Posterior vena cava (tissue), 2 donors: ENCODE data around the gene DLGAP4. TPM values are rescaled to one million over a fixed set of nuclear protein-coding genes. Genes with fewer than 3 reads are reported as not detected.

ENCODE experiments used
- DNase-seq: peaks from one replicate; pipeline ENCODE4 v3.0.0-alpha.2; 2020; ENCODE audit warnings: low spot score
- intact Hi-C, 2 donors: fragments of 100-400 bp; cut with DNase I; formaldehyde crosslinking; loops; one replicate each; pipeline versions ENCODE4 v1.14.1 to v1.14.2; 2022 to 2023
- total RNA-seq, 2 donors: library from RNA; stranded (reverse); fragmentation: NEBNext Ultra II Directional; extraction: Animal tissue kit (Norgen Biotek cat#: 25700); gene quantifications; one replicate each; pipeline ENCODE4 v1.2.1, GENCODE V29; 2021
- donor health status: DM: yes; HTN: yes; CAD: no.
- donor health status: DM: yes; HTN: yes; CAD: no.

The DLGAP4 gene
- total RNA-seq, 2 donors from 2014 or later: 116 to 141 TPM

DNA sequence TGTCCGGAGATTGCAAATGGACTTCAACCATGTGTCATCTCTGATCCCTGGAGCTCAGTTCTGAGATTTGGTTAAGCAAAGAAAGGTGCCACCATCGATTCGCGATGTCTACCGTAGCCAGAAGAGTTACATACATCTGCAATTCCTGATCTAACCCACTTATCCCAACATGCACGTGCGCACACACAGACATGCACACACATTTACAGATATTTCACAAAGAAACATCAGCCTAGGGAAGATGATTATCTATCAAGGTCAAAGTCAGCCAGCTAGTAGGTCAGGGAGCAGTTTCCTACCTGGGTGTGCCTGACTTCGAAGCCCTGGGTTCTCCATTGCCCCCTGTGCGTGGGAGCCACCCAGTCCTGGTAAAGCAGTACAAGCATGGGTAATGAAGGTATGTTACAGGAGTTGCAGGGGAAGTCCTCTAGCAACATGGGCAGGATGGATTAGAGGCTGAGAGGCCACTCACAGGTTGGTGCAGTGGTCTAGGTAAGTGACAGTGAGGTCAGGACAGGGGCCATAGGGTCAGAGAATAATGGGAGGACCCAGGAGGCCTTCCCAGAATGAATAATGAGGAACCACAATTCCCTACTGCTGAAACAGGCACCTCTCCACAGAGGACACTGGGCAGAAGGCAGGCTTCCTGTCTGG, 150.0 kb downstream of the DLGAP4 start:
- no peak for DNase-seq
- intact Hi-C loops: no loop called here

DNA sequence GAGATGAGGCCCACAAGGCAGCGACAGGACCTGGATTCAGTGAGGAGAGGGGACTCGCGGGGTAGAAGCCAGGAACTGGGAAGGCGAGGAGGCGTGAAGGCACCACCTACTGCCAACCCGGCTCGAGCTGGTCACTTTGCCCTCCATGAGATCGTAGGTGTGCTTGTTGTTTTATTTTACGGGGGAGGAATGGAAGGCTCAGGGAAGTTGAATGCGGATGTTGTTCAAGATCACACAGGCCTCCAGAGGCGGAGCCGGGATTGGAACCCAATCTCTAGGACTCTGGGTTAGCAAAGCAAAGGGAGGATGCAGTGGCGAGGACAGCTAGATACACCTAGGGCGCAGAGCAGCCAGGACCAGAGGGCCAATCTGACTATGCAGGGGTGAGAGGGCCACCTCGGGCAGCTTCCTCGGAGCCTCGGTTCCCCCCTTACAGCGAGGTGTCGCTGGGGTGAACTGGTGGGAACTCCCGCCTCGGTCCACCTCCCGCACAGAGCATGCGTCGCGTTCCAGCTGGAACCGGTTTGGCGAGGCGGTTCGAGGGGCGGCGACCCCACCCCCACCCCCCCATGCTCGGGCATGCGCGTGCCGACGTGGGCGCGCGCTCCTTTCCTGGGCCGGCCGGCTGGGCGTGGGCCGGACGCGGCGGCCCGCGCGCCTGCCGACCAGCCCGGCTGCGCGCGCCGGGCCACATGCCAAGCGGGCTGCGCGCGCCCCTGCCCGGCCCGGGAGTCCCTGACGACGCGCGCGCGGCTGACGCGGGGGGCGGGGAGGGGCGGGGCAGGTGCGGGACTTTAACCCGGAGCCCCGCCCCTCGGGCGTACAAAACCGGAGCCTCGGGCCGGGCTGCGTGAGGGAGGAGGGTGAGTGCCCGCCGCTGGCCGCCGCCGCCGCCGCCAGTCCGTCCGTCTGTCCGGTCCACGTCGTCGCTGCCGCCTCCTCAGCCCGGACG, 154.8 kb downstream of the DLGAP4 start:
- peak; percentile 98 for DNase-seq
- intact Hi-C loops: no loop called here

DNA sequence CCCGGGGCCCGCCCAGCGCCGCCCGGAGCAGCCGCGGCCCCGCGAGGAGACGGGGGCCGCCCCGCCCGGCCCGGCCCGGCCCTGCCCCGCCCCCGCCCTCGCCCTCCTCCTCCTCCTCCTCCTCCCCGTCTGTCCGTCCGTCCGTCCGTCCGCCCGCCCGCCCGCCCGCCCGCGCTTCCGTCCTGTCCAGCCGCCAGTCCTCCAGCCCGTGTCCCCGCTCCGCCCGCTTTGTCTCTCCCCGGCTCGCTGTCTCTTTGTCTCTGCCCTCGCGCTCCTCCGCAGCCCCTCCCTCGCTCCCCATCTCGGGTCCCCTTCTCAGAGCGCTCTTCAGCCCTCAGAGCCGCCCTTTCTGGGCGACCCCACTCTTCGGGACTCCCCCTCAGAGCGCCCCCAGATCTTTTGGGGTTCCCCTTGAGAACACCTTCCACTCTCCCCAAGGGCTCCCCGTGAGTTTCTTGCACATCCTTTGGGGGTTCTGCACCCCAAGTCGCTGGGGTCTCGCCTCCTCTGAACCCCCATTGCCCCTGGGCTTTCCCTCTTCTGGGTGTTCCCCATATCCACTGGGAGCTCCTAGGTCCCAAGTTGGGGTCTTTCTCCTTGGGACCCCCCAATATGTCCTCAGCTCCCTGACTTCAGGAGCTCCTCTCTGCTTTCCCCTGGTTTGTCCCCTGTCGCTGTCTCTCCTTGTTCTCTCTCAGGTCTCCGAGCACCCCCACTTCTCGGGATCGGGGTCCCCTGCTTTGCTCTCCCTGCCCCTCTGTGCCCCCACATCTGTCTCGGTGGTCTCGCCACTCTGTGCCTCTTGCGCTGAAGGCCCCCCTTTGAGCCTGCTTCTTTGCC, 155.7 kb downstream of the DLGAP4 start:
- DNase-seq: peak; percentile 92
- intact Hi-C loops: loop anchor here in 1 of 2 donors (1.0 kb wide), 1 partner anchor 77 kb away; no protein-coding TSS in a partner anchor

DNA sequence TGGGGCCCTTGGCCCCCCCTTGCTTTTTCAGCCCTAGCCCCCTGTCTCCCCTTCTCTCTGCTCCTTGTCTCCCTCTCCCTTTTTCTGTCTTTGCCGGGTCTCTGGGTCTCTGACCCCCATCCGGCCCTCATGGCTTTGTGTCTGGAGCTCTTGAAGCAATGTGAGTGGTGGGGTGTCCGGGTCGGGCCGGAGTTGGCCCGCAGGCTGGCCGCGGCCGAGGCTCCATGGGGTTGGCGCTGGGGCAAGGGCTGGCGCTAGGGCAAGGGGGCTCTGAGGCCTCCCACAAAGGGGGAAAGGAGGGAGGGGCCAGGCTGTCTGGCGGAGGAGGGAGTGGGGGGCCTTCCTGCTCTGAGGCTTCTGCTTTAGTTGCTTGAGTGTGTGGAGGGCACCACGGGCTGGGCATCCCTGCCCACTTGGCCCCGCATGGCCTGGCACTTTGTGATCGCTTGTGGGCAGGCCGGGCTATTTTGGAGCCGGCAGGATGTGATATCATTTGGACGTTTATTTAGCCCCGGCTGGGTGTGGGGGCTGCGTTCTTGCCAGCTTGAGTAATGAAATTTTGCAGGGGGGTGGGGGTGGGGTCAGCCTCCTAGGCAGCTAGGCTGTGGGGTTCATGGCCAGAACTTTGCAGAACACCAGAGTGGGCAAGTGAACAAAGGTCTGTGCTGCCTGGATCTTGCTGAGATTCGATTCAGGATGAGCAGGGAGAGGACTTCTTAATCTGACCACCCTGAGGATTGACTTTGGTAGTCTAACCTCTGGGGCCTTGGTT, 156.5 kb downstream of the DLGAP4 start:
- intact Hi-C loops: loop anchor here in 1 of 2 donors (1.0 kb wide), 1 partner anchor 77 kb away; no protein-coding TSS in a partner anchor
- peak; percentile 89 for DNase-seq

DNA sequence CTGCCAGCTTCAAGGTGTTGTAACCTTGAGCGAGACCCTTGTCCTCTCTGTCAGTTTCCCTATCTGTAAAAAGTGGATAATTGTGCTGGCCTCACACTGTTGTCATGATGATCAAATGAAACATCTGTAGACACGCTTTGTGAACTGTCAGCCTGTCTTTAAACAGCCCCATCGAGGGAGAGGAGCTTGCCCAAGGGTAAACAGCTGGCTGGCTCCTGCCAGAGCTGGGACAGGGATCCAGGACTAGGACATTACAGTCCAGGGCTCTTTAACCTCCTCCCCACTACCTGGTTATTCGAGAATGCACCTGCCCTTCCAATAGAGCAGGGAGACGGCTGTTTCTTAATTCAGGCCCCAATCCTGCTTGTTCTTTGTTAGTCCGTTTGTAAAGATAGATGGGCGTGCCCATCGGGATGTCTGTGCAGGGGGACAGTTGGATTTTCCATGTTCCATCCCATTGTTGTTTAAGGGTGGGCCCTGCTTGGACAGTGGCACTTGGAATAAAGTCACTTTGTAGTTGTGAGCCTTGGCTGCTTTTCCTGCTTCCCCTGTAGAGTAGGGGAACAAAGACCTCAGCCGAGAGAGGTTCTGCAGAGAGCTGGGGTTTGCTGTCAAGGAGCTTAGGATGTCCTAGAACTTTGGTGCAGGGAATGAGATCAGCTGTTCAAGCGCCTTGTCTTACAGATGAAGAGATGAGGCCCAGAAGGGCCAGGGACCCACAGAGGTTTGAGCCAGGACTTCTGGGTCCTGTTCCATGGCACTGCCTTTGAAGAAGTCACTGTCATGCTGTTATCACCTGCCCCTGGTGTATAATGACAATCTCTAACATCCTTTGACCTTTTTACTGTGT, 157.3 kb downstream of the DLGAP4 start:
- intact Hi-C loops: no loop called here
- DNase-seq: no peak

DNA sequence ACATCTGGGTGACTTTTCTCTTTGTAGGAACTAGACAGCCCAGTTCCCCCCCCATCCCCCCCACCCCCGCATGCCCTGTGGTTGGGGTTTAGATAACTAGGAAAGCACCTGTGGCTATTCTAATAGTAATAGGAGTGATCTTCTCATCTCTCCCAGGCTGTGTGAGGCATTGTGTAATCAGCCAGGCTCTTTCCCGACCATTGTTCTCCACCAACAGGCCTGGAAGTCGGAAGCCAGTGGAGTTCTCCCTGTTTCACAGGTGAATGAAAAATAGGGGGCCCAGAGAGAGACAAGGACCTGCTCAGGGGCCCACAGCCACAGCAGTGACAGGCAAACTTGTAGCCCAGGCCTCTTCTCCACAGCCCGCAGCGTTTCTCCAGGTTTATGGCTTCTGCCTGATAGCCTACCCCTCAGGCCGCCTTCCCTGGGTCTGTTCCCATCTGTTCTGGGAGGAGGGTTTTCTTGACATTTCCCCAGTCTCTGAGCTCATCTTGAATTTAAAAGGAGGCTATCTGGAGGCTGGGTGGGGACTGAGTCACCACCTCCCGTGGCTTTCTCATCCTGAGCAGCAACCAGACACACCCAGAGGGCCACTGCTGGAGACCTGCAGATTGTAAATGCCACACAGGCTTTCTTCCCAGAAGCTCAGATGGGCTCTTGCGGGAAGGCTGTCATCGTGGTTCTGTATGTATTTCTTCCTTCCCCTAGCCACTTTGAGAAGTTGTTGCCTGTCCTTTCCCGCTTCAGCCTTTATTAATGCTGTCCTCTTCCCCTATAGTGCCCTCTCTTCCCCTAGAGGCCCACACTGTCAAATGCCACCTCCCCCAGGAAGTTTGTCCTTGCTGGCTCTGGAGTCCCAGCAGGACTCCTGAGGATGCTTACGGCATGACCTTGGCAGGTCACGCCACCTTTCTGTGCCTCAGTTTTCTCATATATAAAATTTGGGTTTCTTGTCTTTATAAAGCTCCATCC, 159.3 kb downstream of the DLGAP4 start:
- DNase-seq: peak; percentile 91
- intact Hi-C loops: loop anchor here in 1 of 2 donors (5.0 kb wide), 1 partner anchor 77 kb away; the partner anchor contains the start of gene MYL9

DNA sequence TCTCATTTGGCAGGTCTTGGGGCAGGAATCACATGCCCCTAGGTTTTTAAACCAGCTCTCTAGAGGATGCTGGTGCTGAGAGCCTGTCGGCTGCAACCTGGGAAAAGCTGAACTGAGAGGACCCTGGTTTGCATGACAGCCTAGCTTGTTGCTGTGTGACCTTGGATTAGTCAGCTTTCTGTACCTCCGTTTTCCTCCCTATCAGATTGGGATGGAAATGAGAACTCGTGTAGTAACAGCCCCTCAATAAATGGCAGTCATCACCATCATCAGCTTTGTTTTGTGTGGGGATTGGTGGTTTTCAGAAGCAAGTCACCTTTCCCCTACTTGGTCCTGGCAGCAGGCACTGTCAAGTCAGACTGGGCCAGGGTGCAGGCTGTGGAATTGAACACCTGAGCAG, 159.9 kb downstream of the DLGAP4 start:
- DNase-seq: no peak
- intact Hi-C loops: loop anchor here in 1 of 2 donors (5.0 kb wide), 1 partner anchor 76 kb away; the partner anchor contains the start of gene MYL9

DNA sequence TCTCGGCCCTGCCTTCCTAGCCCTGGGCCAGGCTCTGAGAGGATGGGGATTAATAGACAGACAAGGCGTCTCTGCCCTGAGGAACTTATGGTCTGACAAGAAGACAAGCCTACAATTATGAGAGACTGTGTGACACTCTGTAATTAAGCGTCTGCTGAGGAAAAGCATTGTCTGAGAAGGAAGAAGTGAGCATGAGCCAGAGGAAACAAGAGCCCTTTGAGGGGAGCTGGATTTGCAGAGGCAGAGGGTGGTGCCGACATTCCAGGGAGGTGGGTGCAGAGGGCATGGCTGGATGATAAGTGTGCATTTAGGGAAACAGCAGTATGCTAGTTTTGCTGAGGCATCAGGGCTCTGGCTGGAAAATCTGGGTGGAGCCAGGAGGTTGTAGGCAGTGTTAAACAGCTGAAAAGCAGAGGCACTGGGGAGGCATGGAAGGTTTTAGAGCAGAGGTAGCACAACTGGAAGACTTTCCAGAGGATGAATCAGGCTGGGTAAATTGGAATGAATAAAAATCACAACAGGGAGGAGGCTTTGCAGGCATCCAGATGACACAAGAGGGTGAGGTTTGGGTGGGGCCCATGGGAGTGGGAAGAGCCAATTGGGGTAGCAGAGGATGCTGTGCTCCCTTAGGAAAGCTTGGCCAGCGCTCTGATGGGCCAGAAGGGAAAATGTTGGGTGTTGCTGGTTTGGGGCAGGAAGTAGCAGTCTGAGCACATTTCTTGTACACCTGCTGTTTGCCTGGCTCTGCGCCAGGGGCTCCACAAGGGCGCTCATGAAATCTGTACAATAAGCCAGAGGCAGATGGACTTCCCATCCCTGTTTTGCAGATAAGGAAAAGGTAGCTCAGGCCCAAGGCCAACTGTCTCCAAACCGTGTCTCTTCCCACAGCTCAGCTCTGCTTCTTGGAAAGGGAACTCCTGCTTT, 161.2 kb downstream of the DLGAP4 start:
- intact Hi-C loops: loop anchor here in 1 of 2 donors (5.0 kb wide), 1 partner anchor 75 kb away; the partner anchor contains the start of gene MYL9
- DNase-seq: peak; percentile 86

DNA sequence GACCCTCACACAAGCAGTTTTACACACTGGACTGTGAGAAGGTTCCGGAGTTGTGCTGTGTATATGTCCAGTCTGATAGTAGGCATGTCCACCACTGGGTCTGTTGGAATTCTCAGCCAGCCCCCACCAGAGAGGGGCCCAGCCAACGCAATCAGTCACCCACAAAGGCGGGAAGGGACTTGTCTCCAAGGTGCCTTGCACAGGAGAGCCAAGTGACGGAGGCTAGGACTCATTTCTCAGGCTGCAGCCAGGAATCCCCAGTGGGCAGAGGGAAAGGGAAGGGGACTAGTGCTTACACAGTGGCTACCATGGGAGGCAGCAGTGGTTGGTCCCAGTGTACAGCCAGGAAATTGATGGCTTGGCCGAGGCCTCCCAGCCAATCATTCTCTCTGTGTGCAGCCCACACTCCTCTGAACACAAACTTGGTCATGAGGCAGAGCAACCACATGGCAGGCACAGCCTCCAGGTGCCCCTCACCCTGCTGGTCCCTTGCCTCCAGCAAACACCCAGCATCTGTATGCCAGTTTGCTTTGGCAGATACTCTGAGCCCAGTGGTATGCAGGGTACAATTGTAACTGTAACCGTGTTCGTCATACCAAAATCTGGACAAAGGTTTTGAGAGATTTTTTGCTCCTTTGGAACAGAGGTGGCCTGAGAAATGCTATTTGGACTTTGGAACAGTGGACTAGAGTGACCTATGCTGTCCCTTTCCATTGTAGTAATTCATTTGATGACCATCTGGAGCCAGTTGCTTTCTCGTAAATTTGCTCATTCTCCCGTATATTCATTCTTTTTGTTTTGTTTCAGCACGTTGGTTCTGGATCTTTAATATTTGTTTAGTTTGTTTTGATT, 162.2 kb downstream of the DLGAP4 start:
- intact Hi-C loops: loop anchor here in 1 of 2 donors (5.0 kb wide), 1 partner anchor 74 kb away; the partner anchor contains the start of gene MYL9
- DNase-seq: no peak

DNA sequence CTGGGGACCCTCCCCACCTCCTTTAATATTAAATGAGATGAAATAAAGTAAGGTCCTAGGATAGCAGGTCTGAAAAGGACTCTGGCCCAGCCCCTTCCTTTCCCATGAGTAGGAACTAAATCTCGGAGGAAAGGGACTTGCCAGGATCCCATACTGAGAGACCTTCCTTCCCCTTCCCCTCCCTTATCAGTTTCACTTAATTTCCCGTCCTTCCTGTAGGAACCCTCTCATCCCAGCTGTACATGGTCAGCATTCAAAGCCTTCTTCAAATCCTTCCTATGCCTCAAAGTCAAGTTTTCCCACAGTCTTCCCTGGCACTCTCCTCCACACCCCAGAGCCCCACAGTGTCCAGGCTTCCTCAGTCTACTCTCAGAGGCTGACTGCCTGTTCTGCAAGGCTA, 163.8 kb downstream of the DLGAP4 start:
- intact Hi-C loops: loop anchor here in 1 of 2 donors (5.0 kb wide), 1 partner anchor 72 kb away; the partner anchor contains the start of gene MYL9
- DNase-seq: no peak

DNA sequence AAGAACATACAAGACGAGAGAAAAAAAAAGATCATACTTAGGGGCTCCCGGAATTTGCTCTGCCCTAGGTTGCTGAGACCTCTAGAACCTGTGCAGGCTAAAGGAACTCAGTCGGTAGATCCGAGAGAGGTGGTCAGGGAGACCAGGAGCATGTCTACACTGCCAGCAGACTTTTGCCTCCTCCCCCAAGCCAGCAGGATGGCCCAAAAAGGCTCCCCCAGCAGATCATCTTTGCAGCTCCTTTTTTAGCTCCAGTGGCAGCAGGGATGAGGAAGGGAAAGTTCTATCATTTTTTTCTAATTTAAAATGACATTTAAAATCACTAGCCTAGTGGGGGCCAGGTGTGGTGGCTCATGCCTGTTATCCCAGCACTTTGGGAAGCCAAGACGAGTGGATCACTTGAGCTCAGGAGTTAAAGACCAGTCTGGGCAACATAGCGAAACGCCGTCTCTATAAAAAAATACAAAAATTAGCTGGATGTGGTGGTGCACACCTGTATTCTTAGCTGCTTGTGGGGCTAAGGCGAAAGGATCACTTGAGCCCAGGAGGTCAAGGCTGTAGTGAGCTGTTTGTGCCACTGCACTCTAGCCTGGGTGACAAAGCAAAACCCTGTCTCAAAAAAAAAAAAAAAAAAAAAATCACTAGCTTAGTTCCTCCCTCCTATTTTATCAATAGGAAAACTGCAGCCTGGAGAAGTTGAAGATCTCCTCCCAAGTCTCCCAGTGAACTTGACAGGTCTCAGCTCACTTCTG, 165.9 kb downstream of the DLGAP4 start:
- intact Hi-C loops: no loop called here
- no peak for DNase-seq

DNA sequence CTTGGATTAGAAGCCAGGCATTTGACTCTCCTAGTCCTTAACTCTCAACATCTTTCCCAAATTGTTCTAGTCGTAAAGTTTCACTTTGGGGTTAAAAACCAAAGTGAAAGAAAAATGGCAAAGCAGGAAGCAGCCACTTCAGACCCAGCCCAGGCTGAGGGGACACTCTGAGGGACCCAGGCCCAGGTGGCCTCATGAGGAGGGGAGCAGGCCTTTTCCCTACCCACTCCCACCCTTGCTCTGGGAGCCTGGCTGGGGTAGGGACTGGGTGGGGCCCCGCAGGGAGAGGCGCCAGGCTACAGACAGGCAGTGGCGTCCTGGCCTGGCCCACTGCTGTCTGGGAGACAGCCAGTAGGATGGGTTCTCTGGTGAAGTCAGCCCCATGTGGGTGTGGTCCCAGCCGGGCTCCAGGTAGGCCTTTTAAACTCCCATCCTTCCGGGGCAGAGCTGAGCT, 166.5 kb downstream of the DLGAP4 start:
- DNase-seq: no peak
- intact Hi-C loops: no loop called here

DNA sequence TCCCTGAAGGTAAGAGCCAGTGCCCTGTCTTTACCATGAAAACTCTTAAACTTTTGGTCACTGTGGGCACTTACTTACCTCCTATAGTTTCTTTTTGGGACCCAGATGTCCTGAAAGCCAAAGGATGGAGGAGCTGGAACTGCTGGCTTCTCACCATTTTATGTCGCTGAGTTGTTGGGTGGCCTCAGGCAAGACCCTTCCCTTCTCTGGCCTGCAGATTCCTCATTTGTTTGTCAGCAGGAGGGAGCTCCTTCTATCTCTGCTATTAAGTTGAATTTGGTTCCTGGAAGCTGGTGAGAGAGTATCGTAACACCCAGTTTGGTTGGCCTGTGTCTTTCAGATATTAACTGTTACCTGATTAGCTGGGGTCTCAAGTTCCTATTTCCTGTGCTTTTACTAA, 167.0 kb downstream of the DLGAP4 start:
- intact Hi-C loops: no loop called here
- DNase-seq: no peak

DNA sequence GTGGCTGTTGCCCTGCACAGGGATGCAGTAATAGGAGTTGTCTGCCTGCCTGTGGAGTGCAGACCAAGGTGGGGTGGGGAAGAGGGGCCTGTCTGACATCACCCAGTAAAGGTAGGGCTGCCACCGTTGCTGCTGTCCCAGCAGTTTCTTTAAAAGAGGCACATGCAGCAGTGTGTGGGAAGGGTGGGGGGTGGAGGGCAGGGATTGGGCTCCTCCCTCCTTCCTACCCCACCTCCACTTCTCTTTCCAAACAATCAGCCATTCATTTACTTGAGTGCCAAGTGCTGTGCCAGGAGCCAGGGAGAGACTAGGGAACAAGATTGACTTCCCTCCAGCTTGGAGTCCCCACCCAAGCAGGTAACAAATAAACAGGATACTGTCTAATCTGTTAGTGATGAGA, 168.4 kb downstream of the DLGAP4 start:
- intact Hi-C loops: no loop called here
- no peak for DNase-seq
